Rectal smooth muscle tissue (tissue), 1 donor: ENCODE measurements around the gene COX6B2.

Experiments
- H3K27ac ChIP-seq: one replicate; pipeline ENCODE4 v1.7.0; 2013; ENCODE audit warnings: low read depth, low read length, inconsistent platforms
- H3K27me3 ChIP-seq: one replicate; pipeline ENCODE4 v1.7.0; 2013; ENCODE audit warnings: low read length; ENCODE audit not compliant: control insufficient read depth, insufficient read depth
- H3K36me3 ChIP-seq: one replicate; pipeline ENCODE4 v1.7.0; 2013; ENCODE audit warnings: low read length; ENCODE audit not compliant: control insufficient read depth, insufficient read depth
- H3K4me1 ChIP-seq: one replicate; pipeline ENCODE4 v1.7.0; 2013; ENCODE audit warnings: low read length; ENCODE audit not compliant: control insufficient read depth, insufficient read depth
- H3K4me3 ChIP-seq: one replicate; pipeline ENCODE4 v1.7.0; 2013; ENCODE audit warnings: low read length
- H3K9ac ChIP-seq: one replicate; pipeline ENCODE4 v1.7.0; 2013; ENCODE audit warnings: low read length

COX6B2 gene

DNA sequence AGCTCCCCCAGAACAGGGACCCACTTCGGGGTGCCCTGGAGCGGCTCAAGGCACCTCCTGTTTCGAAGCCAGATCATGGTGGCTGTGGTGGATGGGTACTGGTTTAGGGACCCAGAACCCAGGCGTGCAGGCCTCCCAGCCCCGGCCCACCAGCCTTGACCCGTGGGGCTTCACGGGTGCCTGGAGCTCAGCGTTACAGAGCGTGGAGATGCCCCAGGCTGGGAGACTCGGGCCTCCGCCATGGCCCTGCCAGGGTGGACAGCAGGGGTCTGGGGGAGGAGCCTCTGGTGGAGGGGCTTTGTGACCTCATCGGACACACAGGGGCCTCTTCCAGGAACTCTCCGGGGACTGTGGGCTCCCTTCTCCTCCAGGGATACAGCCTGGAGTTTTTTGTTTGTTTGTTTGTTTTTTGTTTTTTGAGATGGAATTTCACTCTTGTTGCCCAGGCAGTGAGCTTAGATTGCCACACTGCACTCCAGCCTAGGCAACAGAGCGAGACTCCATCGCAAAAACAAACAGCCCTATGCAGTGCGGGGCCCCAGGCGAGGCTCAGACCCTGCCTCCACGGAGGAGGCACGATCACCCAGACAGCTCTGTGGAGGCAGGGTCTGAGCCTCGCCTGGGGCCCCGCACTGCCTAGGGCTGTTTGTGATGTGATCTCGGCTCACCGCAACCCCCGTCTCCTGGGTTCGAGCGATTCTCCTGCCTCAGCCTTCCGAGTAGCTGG lies 8.6 kb upstream of the COX6B2 start, which contains the start of gene GARIN5B:
TSS of gene GARIN5B (minus strand) at position 271 of the 727 bp plus-strand sequence. CDS start at position 77, 194 bp downstream.
- H3K27ac ChIP-seq, result no peak within 1 kb of the TSS
- peaks cover under 1% of the 10 kb centered on the region for H3K27me3 ChIP-seq
- no peaks in the 10 kb centered on the region for H3K36me3 ChIP-seq
- H3K4me1 ChIP-seq, result no peaks in the 10 kb centered on the region
- H3K4me3 ChIP-seq, result no peak within 1 kb of the TSS
- H3K9ac ChIP-seq, result no peak within 1 kb of the TSS

GRCh38 chr19:55362174-55362989 lies 7.9 kb upstream of the COX6B2 start:
- Histone ChIP-seq H3K4me1 (no peaks in the 10 kb centered on the region), H3K9ac (no peak overlapping the region), H3K36me3 (no peaks in the 10 kb centered on the region), H3K27me3 (peaks cover 2% of the 10 kb centered on the region), H3K4me3 (no peak overlapping the region), H3K27ac (no peak overlapping the region)

GRCh38 chr19:55360902-55361301 lies 6.4 kb upstream of the COX6B2 start:
- Histone ChIP-seq H3K27ac (no peak overlapping the region), H3K27me3 (peaks cover 3% of the 10 kb centered on the region), H3K4me3 (no peak overlapping the region), H3K4me1 (no peaks in the 10 kb centered on the region), H3K9ac (no peak overlapping the region), H3K36me3 (no peaks in the 10 kb centered on the region)

GRCh38 chr19:55358943-55359908 lies 4.7 kb upstream of the COX6B2 start:
- Histone ChIP-seq H3K27me3 (peaks cover 5% of the 10 kb centered on the region), H3K4me1 (no peaks in the 10 kb centered on the region), H3K9ac (no peak overlapping the region), H3K27ac (no peak overlapping the region), H3K4me3 (no peak overlapping the region), H3K36me3 (no peaks in the 10 kb centered on the region)

DNA sequence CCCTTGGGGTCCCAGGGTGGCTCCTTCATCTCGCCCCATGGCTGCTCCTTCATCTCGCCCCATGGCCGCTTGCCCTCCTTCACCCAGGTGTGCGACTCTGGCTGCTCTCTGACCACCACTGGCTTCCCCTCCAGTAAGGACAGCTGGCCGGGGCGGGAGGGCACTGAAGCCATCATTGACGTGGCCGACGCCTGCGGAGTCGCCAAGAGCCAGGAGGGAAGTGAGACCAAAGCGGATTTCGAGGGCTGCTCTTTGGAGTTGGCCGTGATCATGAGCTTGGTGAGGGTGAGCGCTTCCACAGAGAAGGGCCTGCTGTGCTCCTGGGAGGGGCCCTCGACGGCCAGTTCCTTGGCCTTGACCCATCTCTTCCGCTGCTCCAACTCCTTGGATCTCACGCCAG lies 4.0 kb upstream of the COX6B2 start:
- Histone ChIP-seq H3K27me3 (peaks cover 5% of the 10 kb centered on the region), H3K4me3 (no peak overlapping the region), H3K27ac (no peak overlapping the region), H3K9ac (no peak overlapping the region), H3K36me3 (no peaks in the 10 kb centered on the region), H3K4me1 (peaks cover under 1% of the 10 kb centered on the region)

DNA sequence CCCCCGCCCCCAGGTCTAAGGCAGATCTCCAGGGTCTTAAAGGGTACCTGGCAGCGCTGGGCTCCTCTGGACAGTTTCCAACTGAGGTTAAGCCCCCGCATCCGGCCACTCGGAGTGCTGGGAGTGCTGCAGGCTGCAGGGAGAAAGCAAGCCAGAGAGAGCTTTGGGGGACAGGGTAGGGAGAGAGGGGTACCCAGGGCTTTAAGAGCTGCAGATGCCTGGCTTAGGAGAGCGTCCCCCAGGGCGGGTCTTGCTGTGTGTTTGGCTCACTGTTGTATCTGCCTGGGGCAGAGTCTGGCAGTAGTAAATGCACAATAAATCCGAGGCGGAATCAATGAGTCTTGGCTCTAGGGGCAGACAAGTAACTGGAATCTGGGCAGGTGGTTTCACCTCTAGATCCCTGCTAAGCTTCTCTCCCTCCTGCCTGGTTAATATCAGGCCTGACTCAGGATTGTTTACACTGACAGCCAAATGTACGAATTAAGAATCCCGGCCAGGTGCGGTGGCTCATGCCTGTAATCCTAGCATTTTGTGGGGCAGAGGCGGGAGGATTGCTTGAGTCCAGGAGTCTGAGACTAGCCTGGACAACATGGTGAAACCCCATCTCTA lies 798 bp upstream of the COX6B2 start:
- Histone ChIP-seq H3K27ac (no peak overlapping the region), H3K36me3 (no peaks in the 10 kb centered on the region), H3K4me3 (no peak overlapping the region), H3K9ac (no peak overlapping the region), H3K27me3 (peaks cover 27% of the 10 kb centered on the region), H3K4me1 (peaks cover 3% of the 10 kb centered on the region)

GRCh38 chr19:55353803-55354697 lies 469 bp downstream of the COX6B2 start:
- Histone ChIP-seq H3K4me1 (peaks cover 3% of the 10 kb centered on the region), H3K9ac (no peak overlapping the region), H3K27ac (no peak overlapping the region), H3K4me3 (peak overlapping the region; percentile 54), H3K27me3 (peaks cover 27% of the 10 kb centered on the region), H3K36me3 (no peaks in the 10 kb centered on the region)

DNA sequence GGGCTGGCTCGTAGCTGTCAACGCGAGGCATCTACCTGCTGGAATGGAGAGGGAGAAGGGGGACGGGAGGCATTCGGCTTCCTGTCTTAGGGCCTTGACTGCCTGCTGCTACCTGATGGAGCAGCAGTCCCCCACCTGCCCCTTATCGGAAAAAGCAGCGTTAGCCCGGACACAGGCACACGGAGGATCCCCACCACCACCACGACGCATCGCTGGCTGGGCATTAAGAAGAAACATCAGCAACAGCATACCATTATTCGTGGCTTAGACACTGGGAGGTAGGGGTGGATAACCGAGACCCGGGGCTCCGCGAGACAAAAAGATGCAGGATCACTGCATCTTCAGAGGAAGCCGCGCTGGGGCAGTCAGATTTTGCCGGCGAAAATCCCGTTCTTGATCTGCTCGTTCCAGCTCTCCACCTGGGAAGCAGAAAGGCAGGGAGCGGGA lies 1.1 kb downstream of the COX6B2 start:
- Histone ChIP-seq H3K4me1 (peaks cover 3% of the 10 kb centered on the region), H3K27me3 (peaks cover 27% of the 10 kb centered on the region), H3K36me3 (no peaks in the 10 kb centered on the region), H3K27ac (no peak overlapping the region), H3K9ac (no peak overlapping the region), H3K4me3 (peak overlapping the region; percentile 54)

DNA sequence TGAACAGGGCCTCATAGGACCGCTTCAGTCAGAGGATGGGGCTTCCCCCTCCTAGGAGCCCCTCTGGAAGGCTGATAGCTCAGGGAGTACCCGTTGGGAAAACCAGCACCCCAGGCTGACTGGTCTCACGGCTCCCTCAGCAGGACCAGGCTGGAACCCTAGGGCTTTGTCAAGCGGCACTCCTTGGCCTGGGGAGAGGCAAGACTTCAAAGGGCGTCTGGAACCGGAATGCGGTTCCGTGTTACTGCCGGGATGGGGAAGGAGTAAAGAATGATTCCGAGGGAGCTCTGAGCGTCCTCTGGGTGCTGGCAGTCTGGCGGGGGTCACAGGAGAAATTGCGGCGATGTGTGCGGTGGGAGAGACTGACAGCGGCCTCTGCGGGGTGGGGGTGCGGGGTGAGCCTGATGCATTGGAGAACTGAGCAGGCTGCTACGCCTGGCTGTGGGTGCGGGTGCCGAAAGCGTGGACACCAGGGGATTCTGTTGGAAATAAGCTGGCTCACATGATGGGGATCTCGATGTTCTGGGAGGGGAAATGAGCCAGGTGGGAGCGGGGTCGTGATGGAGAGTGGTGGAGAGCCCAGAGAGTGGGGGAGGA lies 1.9 kb downstream of the COX6B2 start:
- peaks cover 3% of the 10 kb centered on the region for H3K4me1 ChIP-seq
- no peak overlapping the region for H3K4me3 ChIP-seq
- no peak overlapping the region for H3K27ac ChIP-seq
- peaks cover 27% of the 10 kb centered on the region for H3K27me3 ChIP-seq
- no peaks in the 10 kb centered on the region for H3K36me3 ChIP-seq
- H3K9ac ChIP-seq, result no peak overlapping the region

- Histone ChIP-seq H3K4me1 (peaks cover 3% of the 10 kb centered on the region), H3K4me3 (no peak overlapping the region), H3K36me3 (no peaks in the 10 kb centered on the region), H3K9ac (no peak overlapping the region), H3K27ac (no peak overlapping the region), H3K27me3 (peaks cover 24% of the 10 kb centered on the region)
These were observed 2.5 kb downstream of the COX6B2 start for GRCh38 chr19:55352040-55352439.
